K562 (cell line): ENCODE results near the gene TMEM217.
A peak's percentile ranks its signal among the peaks of the same experiment; 100 is the strongest.

Experiments used
- GATAD2A ChIP-seq: fragments of 450-650 bp; IDR thresholded peaks from 2 replicates; pipeline ENCODE4 v1.6.1; 2017
- POLR2A ChIP-seq: fragments of 450-650 bp; conservative IDR thresholded peaks from 2 replicates; pipeline ENCODE4 v1.6.1; 2016
- POLR2AphosphoS5 ChIP-seq: IDR thresholded peaks from 2 replicates; pipeline ENCODE4 v1.6.1; 2011; ENCODE audit warnings: mild to moderate bottlenecking, low read depth, low read length, moderate library complexity; ENCODE audit not compliant: control insufficient read depth, insufficient read depth
- RBBP5 ChIP-seq: fragments of 200-600 bp; sonication (generic); IDR thresholded peaks from 2 replicates; pipeline ENCODE4 v1.6.1; 2012; ENCODE audit warnings: borderline replicate concordance, mild to moderate bottlenecking, low read length, control low read depth, inconsistent platforms; ENCODE audit not compliant: insufficient read depth, poor library complexity, severe bottlenecking
- RCOR1 ChIP-seq, 2 experiments: IDR thresholded peaks; 2 replicates each; pipeline ENCODE4 v1.6.1; 2012; ENCODE audit warnings: low read depth in 2 of 2, low read length in 2 of 2, borderline replicate concordance in 1 of 2, improper control_type of control experiment in 1 of 2
- TCFL5 ChIP-seq: fragments of 250-450 bp; sonication (Bioruptor Pico); conservative IDR thresholded peaks from 2 replicates; pipeline ENCODE4 v1.6.1; 2021; ENCODE audit warnings: mild to moderate bottlenecking, moderate library complexity, matching md5 sums
- ZBTB17 ChIP-seq: fragments of 450-650 bp; formaldehyde crosslinking; IDR thresholded peaks from 2 replicates; pipeline ENCODE4 v1.4.0; 2020; ENCODE audit warnings: mild to moderate bottlenecking

DNA sequence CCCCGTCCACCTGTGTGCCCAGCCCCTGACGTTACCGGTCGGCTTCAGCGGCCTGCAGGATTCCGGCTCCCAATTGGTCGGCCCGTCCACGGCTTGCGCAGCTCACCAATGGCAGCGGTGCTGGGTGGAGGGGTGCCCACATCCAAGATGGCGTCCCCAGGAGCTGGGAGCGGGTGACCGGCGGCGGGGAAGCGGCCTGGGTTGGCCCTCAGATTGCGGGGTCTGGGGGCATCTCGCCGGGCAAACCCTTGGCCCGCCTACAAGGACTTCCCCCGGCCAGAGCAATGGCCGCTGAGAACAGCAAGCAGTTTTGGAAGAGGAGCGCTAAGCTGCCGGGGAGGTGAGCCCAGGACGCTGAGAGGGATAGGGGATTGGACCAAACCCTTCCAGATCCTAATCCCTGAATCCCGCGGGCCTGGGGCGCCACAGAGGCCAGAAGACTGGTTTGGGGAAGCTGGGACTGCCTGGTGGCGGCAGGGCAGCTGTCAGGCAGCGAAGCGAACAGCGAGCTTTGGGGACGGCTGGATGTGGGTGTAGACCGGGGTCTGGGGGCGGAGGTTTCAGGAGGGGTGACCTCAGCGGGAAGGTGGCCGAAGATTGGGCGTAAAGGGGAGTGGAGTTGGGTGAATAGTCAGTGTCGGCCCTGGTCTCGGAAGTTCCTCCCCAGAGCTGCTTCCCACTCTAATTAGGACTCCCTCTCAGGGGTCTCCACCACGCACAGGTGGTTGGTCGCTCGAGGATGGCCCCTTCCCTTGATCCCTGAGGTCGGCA lies at the start of gene TMEM217, which contains the start of gene TBC1D22B:
- no peak for TF ChIP-seq GATAD2A
- peak in 1 of 2 experiments; percentile 35; a peak in 2 of 4 replicates for TF ChIP-seq RCOR1 (IDR thresholded peaks at IDR 0.05; ENCODE audit: borderline replicate concordance in 1 of 2, low read depth in 2 of 2, low read length in 2 of 2)
- TF ChIP-seq TCFL5 (CRISPR knock-in tag): no peak
- peak; percentile 92 for TF ChIP-seq RBBP5
- TF ChIP-seq POLR2A: peak; percentile 91
- TF ChIP-seq ZBTB17 (CRISPR knock-in tag): 0 out of 2 replicates have a peak, but pooled peaks have one; percentile 33
- TF ChIP-seq POLR2AphosphoS5: peak; percentile 78
